Tibial nerve (tissue), 4 donors: Measurements from ENCODE around the gene CACNG6.

Experiments
- CTCF ChIP-seq, 5 experiments: fragments of 200-600 bp in 3 of 5; fragments of 450-650 bp in 2 of 5; sonication (generic) in 3 of 5; IDR thresholded peaks; one replicate each; pipeline ENCODE4 v1.5.1; 2016 to 2019; ENCODE audit warnings: antibody characterized with exemption in 5 of 5, mild to moderate bottlenecking in 3 of 5, moderate library complexity in 2 of 5
- EP300 ChIP-seq, 2 donors: sonication (generic); formaldehyde crosslinking; IDR thresholded peaks; one replicate each; pipeline ENCODE4 v1.6.1; 2017; ENCODE audit warnings: antibody characterized with exemption in 2 of 2, mild to moderate bottlenecking in 1 of 2
- POLR2A ChIP-seq, 2 donors: fragments of 450-650 bp; IDR thresholded peaks; one replicate each; pipeline ENCODE4 v1.6.1; 2017; ENCODE audit warnings: antibody characterized with exemption in 2 of 2, mild to moderate bottlenecking in 2 of 2, moderate library complexity in 2 of 2

- no peak for TF ChIP-seq CTCF (IDR thresholded peaks at IDR 0.05)
- no peak for TF ChIP-seq POLR2A (IDR thresholded peaks at IDR 0.05)
- no peak for TF ChIP-seq EP300 (IDR thresholded peaks at IDR 0.05)
Observed at GRCh38 chr19:53980539-53981375, 10.7 kb upstream of the CACNG6 start.
